GM23338 (cell line): ENCODE data around the gene SPNS1. TPM values are rescaled to one million over a fixed set of nuclear protein-coding genes. Genes with fewer than 3 reads are reported as not detected.

Source experiments
- ATAC-seq: fragments of 200-7000 bp; cut with Tn5 transposase; 3 replicates; pipeline ENCODE4 v1.9.1; 2020
- DNase-seq: peaks from one replicate; pipeline ENCODE4 v3.0.0-alpha.2; 2015; ENCODE audit warnings: low spot score
- H2AFZ ChIP-seq: fragments of 200-600 bp; sonication (generic); 2 replicates; pipeline ENCODE4 v1.8.0; 2016; ENCODE audit warnings: antibody characterized with exemption, mild to moderate bottlenecking, moderate library complexity
- H3F3A ChIP-seq: fragments of 200-600 bp; sonication (generic); replicated peaks from 2 replicates; pipeline ENCODE4 v1.8.0; 2017; ENCODE audit warnings: antibody characterized with exemption, mixed run types, low read depth
- H3K27ac ChIP-seq: fragments of 200-600 bp; sonication (generic); 2 replicates; pipeline ENCODE4 v1.6.1; 2016; ENCODE audit warnings: low read depth
- H3K27me3 ChIP-seq: fragments of 200-600 bp; sonication (generic); 2 replicates; pipeline ENCODE4 v1.8.0; 2016; ENCODE audit warnings: mild to moderate bottlenecking, mixed run types, moderate library complexity; ENCODE audit not compliant: insufficient read depth
- H3K36me3 ChIP-seq: fragments of 200-600 bp; sonication (generic); 2 replicates; pipeline ENCODE4 v1.8.0; 2016; ENCODE audit warnings: mild to moderate bottlenecking; ENCODE audit not compliant: insufficient read depth
- H3K4me1 ChIP-seq: fragments of 200-600 bp; sonication (generic); 2 replicates; pipeline ENCODE4 v1.8.0; 2016; ENCODE audit warnings: mild to moderate bottlenecking, moderate library complexity; ENCODE audit not compliant: insufficient read depth
- H3K4me2 ChIP-seq: fragments of 200-600 bp; sonication (generic); 2 replicates; pipeline ENCODE4 v1.7.1; 2017; ENCODE audit warnings: mixed run types
- H3K4me3 ChIP-seq: fragments of 200-600 bp; sonication (generic); 2 replicates; pipeline ENCODE4 v1.6.1; 2016; ENCODE audit warnings: mixed run types
- H3K79me2 ChIP-seq: fragments of 200-600 bp; sonication (generic); replicated peaks from 2 replicates; pipeline ENCODE4 v1.8.0; 2017; ENCODE audit warnings: mild to moderate bottlenecking; ENCODE audit not compliant: insufficient read depth
- H3K9me2 ChIP-seq: fragments of 200-600 bp; sonication (generic); 2 replicates; pipeline ENCODE4 v1.8.0; 2017; ENCODE audit not compliant: insufficient read depth
- H4K20me1 ChIP-seq: fragments of 200-600 bp; sonication (generic); replicated peaks from 2 replicates; pipeline ENCODE4 v1.8.0; 2017; ENCODE audit warnings: mild to moderate bottlenecking; ENCODE audit not compliant: insufficient read depth
- H3K27ac Mint-ChIP-seq: 2 replicates; pipeline ENCODE4 v1.8.0; 2020; ENCODE audit warnings: inconsistent platforms, mild to moderate bottlenecking, moderate library complexity, mixed read lengths
- H3K27me3 Mint-ChIP-seq: 3 replicates; pipeline ENCODE4 v1.8.0; 2022; ENCODE audit warnings: low read depth, mild to moderate bottlenecking, moderate library complexity, mixed read lengths, inconsistent platforms; ENCODE audit not compliant: insufficient read depth, poor library complexity
- H3K36me3 Mint-ChIP-seq: 3 replicates; pipeline ENCODE4 v1.8.0; 2021; ENCODE audit warnings: low read depth, mild to moderate bottlenecking, inconsistent platforms, moderate library complexity, mixed read lengths
- H3K4me1 Mint-ChIP-seq: 3 replicates; pipeline ENCODE4 v1.8.0; 2020; ENCODE audit warnings: mild to moderate bottlenecking, inconsistent platforms, mixed read lengths
- H3K4me3 Mint-ChIP-seq: 3 replicates; pipeline ENCODE4 v1.8.0; 2021; ENCODE audit warnings: moderate library complexity, mild to moderate bottlenecking, inconsistent platforms, mixed read lengths
- H3K9me3 Mint-ChIP-seq: 3 replicates; pipeline ENCODE4 v1.8.0; 2020; ENCODE audit warnings: moderate library complexity, mild to moderate bottlenecking, inconsistent platforms, mixed read lengths
- CREB1 ChIP-seq: fragments of 250-450 bp; sonication (Bioruptor Pico); IDR thresholded peaks from 2 replicates; pipeline ENCODE4 v1.5.0; 2020; ENCODE audit warnings: low read depth, mild to moderate bottlenecking, moderate library complexity
- CTCF ChIP-seq, 2 experiments: fragments of 200-600 bp in 1 of 2; sonication (generic) in 1 of 2; conservative IDR thresholded peaks; 2 replicates each; pipeline versions ENCODE4 v1.5.1 to v1.6.1; 2016 to 2017; ENCODE audit warnings: antibody characterized with exemption in 2 of 2, low read depth in 2 of 2, mild to moderate bottlenecking in 2 of 2, moderate library complexity in 1 of 2
- ETS1 ChIP-seq: IDR thresholded peaks from 2 replicates; pipeline ENCODE4 v1.6.1; 2016; ENCODE audit warnings: antibody characterized with exemption
- EZH2 ChIP-seq: fragments of 200-600 bp; sonication (generic); IDR thresholded peaks from one replicate; pipeline ENCODE4 v1.8.0; 2017; ENCODE audit warnings: antibody characterized with exemption, mild to moderate bottlenecking, low read depth; ENCODE audit not compliant: unreplicated experiment
- EZH2phosphoT487 ChIP-seq: fragments of 200-600 bp; sonication (generic); IDR thresholded peaks from one replicate; pipeline ENCODE4 v1.8.1; 2018; ENCODE audit warnings: antibody characterized with exemption; ENCODE audit not compliant: unreplicated experiment
- JUNB ChIP-seq: IDR thresholded peaks from one replicate; pipeline ENCODE4 v1.6.1; 2016; ENCODE audit warnings: antibody characterized with exemption; ENCODE audit not compliant: unreplicated experiment
- NANOG ChIP-seq: IDR thresholded peaks from 2 replicates; pipeline ENCODE4 v1.6.1; 2016; ENCODE audit warnings: antibody characterized with exemption, borderline replicate concordance
- POLR2AphosphoS5 ChIP-seq: IDR thresholded peaks from 2 replicates; pipeline ENCODE4 v1.6.1; 2016; ENCODE audit warnings: antibody characterized with exemption, low read depth
- STAT1 ChIP-seq: IDR thresholded peaks from one replicate; pipeline ENCODE4 v1.6.1; 2016; ENCODE audit warnings: antibody characterized with exemption; ENCODE audit not compliant: unreplicated experiment
- ZNF114 ChIP-seq: fragments of 250-450 bp; sonication (Bioruptor Pico); IDR thresholded peaks from 2 replicates; pipeline ENCODE4 v1.5.0; 2020; ENCODE audit warnings: mild to moderate bottlenecking, moderate library complexity
- ZNF331 ChIP-seq: fragments of 250-450 bp; sonication (Bioruptor Pico); IDR thresholded peaks from 2 replicates; pipeline ENCODE4 v1.5.0; 2020; ENCODE audit warnings: low read depth, mild to moderate bottlenecking, moderate library complexity
- ZNF462 ChIP-seq: fragments of 250-450 bp; sonication (Bioruptor Pico); IDR thresholded peaks from 2 replicates; pipeline ENCODE4 v1.5.0; 2020; ENCODE audit warnings: mild to moderate bottlenecking, moderate library complexity
- polyA plus RNA-seq: library from polyadenylated mRNA; unstranded; fragments of >200 nt; fragmentation: Nextera tagmentation; extraction: Ambion mirVana; gene quantifications from 2 replicates; pipeline ENCODE4 v1.2.1, GENCODE V29; 2016
- total RNA-seq: library from RNA; depleted of rRNA; stranded (reverse); fragments of >200 nt; shearing (Covaris generic); gene quantifications from 2 replicates; pipeline ENCODE4 v1.2.3, GENCODE V29; 2014
- TF ChIP-seq, protein P1 (sequence below): IDR thresholded peaks from one replicate; pipeline ENCODE4 v1.6.1; 2018; ENCODE audit warnings: antibody characterized with exemption; ENCODE audit not compliant: unreplicated experiment

Gene SPNS1
- total and polyA plus RNA-seq, 2 experiments from 2014 or later: 37.2 to 48.5 TPM

DNA sequence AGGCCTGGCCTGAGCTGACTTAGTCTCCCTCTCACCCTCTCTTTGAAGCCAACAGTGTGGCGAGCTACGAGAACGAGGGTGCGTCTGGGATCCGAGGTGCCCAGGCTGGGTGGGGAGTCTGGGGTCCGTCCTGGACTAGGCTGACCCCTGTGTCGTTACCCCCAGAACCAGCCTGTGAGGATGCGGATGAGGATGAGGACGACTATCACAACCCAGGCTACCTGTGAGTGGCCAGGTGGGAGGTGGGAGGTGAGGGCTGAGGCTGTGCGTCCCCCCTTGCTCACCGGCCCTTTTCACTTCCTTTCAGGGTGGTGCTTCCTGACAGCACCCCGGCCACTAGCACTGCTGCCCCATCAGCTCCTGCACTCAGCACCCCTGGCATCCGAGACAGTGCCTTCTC is 11.9 kb downstream of the SPNS1 start:
- Histone ChIP-seq H3K79me2 (no peaks in the 10 kb centered on the region), H3K36me3 (0 out of 2 replicates have a peak, but pooled peaks cover 4% of the 10 kb centered on the region), H3K4me2 (no peak overlapping the region), H3K9me2 (no peaks in the 10 kb centered on the region), H3K27me3 (no peaks in the 10 kb centered on the region), H3K27ac (no peak overlapping the region), H4K20me1 (no peaks in the 10 kb centered on the region), H3K4me1 (no peaks in the 10 kb centered on the region), H3K4me3 (no peak overlapping the region), H2AFZ (no peak overlapping the region), H3F3A (no peaks in the 10 kb centered on the region)
- peaks cover 16% of the 10 kb centered on the region for H3K27me3 Mint-ChIP-seq
- H3K4me1 Mint-ChIP-seq: no peaks in the 10 kb centered on the region
- no peak overlapping the region for H3K4me3 Mint-ChIP-seq
- no peak overlapping the region for H3K27ac Mint-ChIP-seq
- DNase-seq: no peak
- TF ChIP-seq ETS1 (no peak), EZH2phosphoT487 (no peak), NANOG (no peak), CTCF (conservative IDR thresholded peaks at IDR 0.05; ENCODE audit: low read depth in 2 of 2) (no peak), POLR2AphosphoS5 (no peak), EZH2 (no peak), JUNB (no peak), ZNF462 (CRISPR knock-in tag) (no peak), ZNF331 (no peak), ZNF114 (CRISPR knock-in tag) (no peak), CREB1 (CRISPR knock-in tag) (no peak), STAT1 (no peak)
- TF ChIP-seq, protein P1, sequence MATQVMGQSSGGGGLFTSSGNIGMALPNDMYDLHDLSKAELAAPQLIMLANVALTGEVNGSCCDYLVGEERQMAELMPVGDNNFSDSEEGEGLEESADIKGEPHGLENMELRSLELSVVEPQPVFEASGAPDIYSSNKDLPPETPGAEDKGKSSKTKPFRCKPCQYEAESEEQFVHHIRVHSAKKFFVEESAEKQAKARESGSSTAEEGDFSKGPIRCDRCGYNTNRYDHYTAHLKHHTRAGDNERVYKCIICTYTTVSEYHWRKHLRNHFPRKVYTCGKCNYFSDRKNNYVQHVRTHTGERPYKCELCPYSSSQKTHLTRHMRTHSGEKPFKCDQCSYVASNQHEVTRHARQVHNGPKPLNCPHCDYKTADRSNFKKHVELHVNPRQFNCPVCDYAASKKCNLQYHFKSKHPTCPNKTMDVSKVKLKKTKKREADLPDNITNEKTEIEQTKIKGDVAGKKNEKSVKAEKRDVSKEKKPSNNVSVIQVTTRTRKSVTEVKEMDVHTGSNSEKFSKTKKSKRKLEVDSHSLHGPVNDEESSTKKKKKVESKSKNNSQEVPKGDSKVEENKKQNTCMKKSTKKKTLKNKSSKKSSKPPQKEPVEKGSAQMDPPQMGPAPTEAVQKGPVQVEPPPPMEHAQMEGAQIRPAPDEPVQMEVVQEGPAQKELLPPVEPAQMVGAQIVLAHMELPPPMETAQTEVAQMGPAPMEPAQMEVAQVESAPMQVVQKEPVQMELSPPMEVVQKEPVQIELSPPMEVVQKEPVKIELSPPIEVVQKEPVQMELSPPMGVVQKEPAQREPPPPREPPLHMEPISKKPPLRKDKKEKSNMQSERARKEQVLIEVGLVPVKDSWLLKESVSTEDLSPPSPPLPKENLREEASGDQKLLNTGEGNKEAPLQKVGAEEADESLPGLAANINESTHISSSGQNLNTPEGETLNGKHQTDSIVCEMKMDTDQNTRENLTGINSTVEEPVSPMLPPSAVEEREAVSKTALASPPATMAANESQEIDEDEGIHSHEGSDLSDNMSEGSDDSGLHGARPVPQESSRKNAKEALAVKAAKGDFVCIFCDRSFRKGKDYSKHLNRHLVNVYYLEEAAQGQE: no peak
- no peak for ATAC-seq
- H3K36me3 Mint-ChIP-seq: peaks cover 34% of the 10 kb centered on the region
- H3K9me3 Mint-ChIP-seq: peaks cover 5% of the 10 kb centered on the region
